SK-N-SH treated with all-trans-retinoic acid at 6 μM for 48 hours (cell line): ENCODE results near the gene WDR53.

ENCODE experiments used
- RARB ChIP-seq: fragments of 250-450 bp; sonication (Bioruptor Pico); IDR thresholded peaks from 2 replicates; pipeline ENCODE4 v1.8.0; 2021; ENCODE audit warnings: mild to moderate bottlenecking, moderate library complexity
- ZFP30 ChIP-seq: fragments of 450-650 bp; formaldehyde crosslinking; IDR thresholded peaks from 2 replicates; pipeline ENCODE4 v1.5.0; 2022; ENCODE audit warnings: mild to moderate bottlenecking, moderate library complexity
- ZNF8 ChIP-seq: fragments of 450-650 bp; formaldehyde crosslinking; IDR thresholded peaks from 2 replicates; pipeline ENCODE4 v1.5.0; 2020; ENCODE audit warnings: mild to moderate bottlenecking, moderate library complexity
- TF ChIP-seq, protein P1 (sequence below): fragments of 250-450 bp; sonication (Bioruptor Pico); IDR thresholded peaks from 2 replicates; pipeline ENCODE4 v1.8.0; 2020; ENCODE audit warnings: mild to moderate bottlenecking, moderate library complexity, borderline replicate concordance

DNA sequence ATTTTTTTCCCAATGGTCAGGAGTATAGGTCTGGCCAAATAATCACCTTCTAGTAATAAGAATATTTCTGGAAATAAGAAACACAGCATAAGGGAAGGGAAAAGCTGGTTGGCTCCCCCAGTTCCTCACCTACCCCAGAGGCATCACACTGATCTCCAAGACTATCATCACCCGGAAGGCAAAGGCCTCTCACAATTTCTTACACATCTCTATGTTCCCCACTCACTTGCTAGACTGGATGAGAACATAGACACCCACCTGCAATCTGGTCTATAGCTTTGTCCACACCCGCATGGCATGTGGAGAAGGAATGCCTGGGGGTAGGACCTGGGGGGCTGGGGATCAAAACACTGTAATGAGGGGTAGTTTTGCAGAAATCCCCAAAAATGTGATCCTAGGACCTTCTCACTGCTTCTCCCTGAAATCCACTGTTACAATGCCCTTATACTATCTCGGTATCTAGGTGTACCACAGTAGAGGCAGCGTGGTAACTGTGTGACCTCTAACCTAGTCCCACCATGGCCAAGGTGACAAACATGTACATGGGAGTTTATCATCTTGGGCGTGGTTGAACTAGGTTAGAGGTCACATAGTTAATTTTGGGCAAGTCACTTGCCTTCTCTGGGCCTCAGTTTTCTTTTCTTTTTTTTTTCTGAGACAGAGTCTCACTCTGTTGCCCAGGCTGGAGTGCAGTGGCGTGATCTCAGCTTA, 41.6 kb upstream of the WDR53 start:
- TF ChIP-seq ZFP30 (CRISPR knock-in tag) (no peak), ZNF8 (CRISPR knock-in tag) (no peak), RARB (CRISPR knock-in tag) (no peak)
- TF ChIP-seq, protein P1, sequence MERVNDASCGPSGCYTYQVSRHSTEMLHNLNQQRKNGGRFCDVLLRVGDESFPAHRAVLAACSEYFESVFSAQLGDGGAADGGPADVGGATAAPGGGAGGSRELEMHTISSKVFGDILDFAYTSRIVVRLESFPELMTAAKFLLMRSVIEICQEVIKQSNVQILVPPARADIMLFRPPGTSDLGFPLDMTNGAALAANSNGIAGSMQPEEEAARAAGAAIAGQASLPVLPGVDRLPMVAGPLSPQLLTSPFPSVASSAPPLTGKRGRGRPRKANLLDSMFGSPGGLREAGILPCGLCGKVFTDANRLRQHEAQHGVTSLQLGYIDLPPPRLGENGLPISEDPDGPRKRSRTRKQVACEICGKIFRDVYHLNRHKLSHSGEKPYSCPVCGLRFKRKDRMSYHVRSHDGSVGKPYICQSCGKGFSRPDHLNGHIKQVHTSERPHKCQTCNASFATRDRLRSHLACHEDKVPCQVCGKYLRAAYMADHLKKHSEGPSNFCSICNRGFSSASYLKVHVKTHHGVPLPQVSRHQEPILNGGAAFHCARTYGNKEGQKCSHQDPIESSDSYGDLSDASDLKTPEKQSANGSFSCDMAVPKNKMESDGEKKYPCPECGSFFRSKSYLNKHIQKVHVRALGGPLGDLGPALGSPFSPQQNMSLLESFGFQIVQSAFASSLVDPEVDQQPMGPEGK (CRISPR knock-in tag) = no peak
